Activated naive CD4-positive, alpha-beta T cell treated with anti-CD3 and anti-CD28 coated beads, Interleukin-2, amount 10 ng/mL, durations not matched to agents 5 hours and 36 hours (primary cell): Measurements from ENCODE around the gene BMP2. TPM values are rescaled to one million over a fixed set of nuclear protein-coding genes. Genes with fewer than 3 reads are reported as not detected.

Experiments
- total RNA-seq, 2 experiments: library from RNA; stranded (reverse); gene quantifications; one replicate each; pipeline ENCODE4 v1.2.3, GENCODE V29; 2021

Gene BMP2
- not detected for total RNA-seq

DNA sequence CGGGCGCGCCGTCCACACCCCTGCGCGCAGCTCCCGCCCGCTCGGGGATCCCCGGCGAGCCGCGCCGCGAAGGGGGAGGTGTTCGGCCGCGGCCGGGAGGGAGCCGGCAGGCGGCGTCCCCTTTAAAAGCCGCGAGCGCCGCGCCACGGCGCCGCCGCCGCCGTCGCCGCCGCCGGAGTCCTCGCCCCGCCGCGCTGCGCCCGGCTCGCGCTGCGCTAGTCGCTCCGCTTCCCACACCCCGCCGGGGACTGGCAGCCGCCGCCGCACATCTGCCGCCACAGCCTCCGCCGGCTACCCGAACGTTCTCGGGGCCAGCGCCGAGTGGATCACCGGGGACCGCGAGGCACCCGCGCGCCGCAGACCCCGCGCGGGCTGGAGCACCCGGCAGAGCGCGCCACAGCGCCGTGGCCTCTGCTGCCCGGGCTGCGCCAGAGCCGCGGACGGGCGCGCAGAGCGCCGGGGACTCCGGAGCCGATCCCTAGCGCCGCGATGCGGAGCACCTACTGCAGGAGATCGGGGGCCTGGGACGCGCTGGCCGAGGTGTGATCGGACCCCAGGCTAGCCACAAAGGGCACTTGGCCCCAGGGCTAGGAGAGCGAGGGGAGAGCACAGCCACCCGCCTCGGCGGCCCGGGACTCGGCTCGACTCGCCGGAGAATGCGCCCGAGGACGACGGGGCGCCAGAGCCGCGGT lies at the start of gene BMP2:
BMP2 (plus strand) TSS at position 151 of the 692 bp plus-strand sequence. CDS start 2,441 bp downstream, outside the sequence.

